HG03095 (cell line): ENCODE measurements around the gene POM121.
"Not testable (repeated sequence)": the region's sequence is repeated elsewhere in the genome, so short reads cannot be mapped to it uniquely, and the experiment has no call there.

ENCODE experiments used
- ATAC-seq: cut with Tn5 transposase; IDR thresholded peaks from one replicate; pipeline ENCODE4 v1.9.1; 2021; ENCODE audit warnings: moderate library complexity; ENCODE audit not compliant: unreplicated experiment

The POM121 gene

DNA sequence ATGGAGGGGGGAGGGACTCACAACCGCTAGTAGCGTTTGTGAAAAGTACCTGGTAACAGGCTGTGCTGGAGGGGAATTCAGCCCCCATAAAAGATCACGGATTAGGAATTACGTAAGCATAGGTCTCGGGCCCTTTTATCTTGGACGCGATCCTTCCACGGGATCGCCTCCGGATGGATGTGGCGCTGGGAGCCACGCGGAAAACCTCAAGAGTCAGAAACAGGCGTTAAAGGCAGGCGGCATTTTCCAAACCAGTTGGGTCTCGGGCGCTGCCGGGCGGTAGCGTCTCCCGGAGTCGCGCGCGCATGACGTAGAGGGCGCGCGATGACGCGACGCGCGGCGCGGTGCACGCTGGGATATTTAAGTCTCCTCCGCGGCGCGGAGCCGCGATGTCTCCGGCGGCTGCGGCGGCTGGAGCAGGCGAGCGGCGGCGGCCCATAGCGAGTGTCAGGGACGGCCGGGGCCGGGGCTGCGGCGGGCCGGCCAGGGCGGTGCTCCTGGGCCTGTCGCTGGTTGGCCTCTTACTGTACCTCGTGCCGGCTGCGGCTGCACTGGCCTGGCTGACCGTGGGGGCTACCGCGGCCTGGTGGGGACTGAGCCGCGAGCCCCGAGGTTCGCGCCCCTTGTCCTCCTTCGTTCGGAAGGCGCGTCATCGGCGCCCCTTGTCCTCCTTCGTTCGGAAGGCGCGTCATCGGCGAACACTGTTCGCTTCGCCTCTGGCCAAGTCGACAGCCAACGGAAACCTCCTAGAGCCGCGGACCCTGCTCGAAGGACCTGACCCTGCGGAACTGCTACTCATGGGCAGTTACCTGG is at the start of gene POM121:
TSS of gene POM121 (plus strand) at position 363 of the 813 bp plus-strand sequence. CDS start at position 390, 27 bp downstream.
- ATAC-seq: peak; percentile 78

DNA sequence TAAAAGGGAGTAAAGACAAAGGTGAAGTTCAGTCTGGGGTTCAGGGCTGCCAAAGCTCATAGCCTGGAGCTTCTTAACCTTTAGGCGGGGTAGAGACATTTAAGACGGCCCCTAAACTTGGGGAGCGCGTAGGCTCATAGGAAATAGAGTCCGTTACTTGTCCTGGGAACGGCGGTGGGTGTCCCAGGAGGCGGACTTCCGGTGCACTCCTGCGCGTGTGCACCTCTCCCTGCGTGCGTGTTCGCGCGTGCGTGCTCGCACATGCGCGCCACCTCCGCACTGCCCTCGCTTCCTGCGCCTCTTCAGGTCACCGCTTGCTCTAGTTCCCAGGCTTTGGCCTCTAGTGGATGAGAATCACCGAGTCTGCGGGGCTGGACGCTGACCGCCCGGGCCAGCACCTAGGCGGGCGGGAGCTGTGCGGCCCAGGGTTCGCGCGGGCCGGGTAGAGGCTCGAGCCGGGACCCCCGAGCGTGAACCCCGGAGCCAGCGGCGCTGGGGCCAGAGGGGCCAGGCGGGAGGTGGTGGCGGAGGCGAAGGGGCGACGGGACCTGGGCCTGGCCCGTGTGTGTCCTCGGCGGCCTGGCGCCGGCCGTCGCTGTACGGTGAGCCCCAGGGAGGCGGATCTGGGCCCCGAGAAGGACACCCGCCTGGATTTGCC is 45.7 kb upstream of the POM121 start:
- peak; percentile 100 for ATAC-seq

DNA sequence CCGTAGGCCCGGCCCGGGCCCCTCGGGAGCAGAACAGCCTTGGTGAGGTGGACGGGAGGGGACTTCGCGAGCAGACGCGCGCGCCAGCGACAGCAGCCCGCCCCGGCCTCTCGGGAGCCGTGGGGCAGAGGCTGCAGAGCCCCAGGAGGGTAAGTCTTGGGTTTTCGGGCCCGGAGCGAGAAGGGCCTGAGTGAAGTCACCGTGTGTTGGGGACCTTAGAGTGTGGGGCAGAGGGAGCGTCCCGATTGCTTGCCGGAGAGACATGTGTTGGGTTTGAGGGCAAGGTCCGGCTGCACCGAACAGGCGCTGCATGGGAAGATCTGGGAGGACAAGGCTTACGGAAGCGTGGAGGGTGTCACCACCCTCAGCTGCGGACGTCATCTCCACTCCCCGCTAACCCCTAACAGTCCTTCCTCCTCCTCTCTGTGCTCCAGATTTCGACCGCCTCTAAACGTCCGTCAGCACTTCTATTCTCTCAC is 45.1 kb upstream of the POM121 start:
- peak; percentile 15 for ATAC-seq

DNA sequence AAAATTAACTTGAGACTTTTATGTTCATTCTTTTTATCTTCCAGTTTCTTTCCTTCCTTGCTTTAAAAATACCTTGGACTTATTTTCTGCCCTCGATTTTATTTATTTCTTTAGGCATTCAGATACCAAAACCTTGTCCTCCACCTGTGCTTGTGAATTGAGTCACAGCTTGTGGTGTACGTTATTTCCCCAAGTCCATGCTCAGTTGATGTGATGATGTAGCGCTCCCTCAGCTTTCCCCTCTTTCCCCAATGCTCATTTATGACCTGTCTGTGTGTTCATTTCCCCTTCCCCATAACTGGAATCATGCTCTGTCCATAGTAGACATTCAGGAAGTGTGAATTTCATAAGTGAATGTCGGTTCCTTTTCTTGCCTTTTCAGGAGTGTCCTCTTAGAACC is 33.1 kb upstream of the POM121 start:
- not testable (repeated sequence) for ATAC-seq

DNA sequence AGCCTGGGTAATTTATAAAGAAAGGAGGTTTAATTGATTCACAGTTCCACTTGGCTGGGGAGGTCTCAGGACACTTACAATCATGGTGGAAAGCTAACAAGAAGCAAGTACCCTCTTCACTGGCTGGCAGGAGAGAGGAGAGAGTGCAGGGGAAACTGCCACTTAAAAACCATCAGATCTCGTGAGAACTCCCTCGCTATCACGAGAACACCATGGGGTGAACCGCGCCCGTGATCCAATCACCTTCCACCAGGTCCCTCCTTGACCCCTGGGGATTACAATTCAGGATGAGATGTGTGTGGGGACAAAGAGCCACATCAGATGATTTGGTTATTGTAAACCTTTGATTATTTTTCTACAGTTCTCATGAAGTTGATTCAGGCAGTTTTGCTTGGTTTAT is 20.2 kb upstream of the POM121 start:
- not testable (repeated sequence) for ATAC-seq

DNA sequence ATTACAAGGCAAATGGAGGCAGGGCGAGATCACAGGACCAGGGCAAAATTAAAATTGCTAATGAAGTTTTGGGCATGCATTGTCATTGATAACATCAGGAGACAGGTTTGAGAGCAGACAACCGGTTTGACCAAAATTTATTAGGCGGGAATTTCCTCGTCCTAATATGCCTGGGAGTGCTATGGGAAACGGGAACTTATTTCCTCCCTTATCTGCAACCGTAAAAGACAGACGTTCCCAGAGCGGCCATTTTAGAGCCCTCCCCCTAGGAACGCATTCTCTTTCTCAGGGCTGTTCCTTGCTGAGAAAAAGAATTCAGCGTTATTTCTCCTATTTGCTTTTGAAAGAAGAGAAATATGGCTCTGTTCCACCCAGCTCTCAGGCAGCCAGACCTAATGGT is 16.5 kb upstream of the POM121 start:
- ATAC-seq: not testable (repeated sequence)

DNA sequence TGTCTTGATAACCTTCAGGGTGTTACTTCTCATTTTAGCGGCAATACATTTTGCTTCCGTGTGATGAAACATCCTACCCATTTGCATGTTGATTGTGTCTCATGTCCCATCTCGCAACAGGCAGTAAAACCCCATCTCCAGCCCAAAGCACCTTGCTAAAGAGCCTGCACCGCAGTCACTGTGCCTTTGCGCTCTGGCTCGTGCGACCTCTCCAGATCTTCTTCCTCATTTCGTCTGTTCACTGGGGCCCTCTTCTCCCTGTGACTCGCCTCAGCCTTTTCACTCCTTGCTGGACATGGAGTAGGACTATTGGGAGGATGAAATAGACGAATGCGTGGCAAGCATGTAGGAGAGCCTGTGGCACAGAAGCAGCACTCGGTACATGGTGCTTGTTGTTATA is 13.5 kb upstream of the POM121 start:
- ATAC-seq: not testable (repeated sequence)

DNA sequence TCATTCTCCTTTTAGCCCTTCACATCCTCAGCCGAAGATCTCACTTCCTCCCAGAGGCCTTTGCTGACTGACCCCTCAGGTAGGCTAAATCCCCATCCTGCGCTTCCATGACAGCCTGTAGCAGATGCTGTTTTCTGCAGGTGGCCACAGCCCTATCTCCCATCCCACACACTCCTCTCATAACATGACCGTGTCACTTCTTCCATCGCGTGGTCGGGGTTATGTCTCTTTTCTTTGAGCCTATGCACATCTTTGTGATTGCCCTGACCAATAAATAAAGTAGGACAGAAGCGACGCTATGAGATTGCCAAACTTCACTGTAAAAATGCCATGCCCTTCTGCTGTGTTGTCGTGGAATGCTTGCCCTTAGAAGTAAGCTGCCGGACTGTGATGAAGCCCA is 11.1 kb upstream of the POM121 start:
- not testable (repeated sequence) for ATAC-seq

DNA sequence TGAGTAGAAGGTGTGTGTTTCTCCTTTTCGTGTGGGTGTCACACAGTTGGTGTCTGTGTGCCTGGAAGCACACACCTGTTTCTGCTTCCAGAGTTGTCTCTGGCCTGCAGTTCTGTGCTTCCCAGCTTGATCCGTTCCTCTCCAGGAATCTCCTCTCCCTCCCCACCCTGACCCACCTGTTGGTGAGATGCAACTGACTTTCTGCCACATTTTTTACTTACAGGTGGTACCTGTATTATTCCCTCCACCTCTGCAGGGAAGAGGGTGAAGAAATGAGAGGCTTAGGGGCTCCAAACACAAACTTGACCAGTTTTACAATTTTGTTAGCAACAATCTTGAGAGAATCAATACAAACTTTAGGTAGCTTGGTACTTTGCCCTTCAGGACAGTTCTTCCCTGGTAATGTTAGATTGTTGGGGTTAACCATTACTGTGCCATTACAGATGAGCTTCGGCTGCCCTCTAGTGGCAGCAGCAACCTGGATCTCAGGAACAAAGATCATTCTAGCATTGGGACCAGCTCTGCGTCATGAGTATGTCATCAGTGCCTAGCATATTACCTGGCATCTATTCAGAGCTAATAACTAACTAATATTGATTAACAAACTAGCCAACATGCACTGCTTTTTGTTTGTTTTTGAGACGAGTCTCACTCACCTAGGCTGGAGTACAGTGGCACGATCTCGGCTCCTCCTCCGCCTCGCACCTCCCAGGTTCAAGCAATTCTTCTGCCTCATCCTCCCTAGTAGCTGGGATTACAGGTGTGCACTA is 10.0 kb upstream of the POM121 start:
- peak; percentile 61 for ATAC-seq

DNA sequence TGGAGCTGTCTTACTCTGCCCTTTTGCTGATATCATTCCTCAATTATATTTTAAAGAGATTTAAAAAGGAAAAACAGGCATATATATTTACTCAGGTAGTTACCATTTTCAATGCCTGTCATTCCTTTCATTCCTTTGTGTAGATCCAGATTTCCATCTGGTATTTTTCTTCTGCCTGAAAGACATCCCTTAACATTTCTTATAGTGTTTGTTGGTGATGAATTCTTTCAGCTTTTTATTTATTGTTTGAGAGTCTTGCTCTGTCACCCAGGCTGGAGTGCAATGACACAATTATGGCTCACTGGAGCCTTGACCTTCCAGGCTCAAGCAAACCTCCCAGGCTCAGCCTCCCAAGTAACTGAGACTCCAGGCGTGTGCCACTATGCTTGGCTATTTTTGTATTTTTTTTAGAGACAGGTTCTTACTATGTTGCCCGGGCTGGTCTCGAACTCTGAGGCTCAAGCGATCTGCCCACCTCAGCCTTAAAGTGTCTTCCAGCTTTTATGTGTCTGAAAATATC is 5.6 kb upstream of the POM121 start:
- no peak for ATAC-seq

DNA sequence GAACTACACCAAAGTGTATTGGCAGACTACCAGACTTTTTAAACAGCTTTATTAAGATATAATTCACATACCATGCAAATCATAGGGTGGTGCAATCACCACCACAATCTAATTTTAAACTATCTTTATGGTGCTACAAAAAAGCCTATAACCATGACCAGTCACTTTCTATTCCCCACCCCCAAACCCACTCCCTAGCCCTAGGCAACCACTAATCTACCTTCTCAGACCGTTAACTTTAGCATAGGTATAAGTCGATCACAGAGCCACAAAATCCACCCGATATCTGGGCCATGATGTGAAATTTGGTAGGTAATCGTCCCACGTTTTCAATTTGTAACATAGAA is 536 bp upstream of the POM121 start:
- ATAC-seq: peak; percentile 10

DNA sequence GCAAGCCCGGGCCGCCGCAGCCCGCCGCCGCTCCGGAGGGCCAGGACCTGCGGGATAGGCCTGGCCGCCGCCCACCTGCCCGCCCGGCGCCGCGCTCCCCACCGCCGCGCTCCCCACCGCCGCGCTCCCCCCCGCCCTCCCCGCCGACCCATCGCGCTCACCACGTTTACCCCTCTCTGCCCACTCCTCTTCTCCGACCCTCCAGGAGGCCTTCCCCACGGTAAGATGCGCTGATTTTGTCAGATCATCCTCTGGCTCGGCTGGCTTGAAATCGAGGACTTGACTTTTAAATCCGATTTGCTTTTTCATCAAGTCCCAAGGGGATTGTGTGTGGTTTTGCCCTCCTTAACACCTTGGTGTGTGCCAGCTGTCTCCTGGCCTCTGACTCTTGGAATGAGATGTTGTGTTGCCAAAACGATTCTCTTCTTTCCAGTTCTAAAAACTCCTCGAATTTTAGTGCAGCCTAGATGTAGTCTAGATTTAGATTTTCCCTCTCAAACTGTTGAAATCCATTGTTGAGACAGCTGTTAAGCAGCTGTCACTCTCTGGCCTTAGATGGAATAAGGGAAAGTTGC is 738 bp downstream of the POM121 start:
- ATAC-seq: no peak

DNA sequence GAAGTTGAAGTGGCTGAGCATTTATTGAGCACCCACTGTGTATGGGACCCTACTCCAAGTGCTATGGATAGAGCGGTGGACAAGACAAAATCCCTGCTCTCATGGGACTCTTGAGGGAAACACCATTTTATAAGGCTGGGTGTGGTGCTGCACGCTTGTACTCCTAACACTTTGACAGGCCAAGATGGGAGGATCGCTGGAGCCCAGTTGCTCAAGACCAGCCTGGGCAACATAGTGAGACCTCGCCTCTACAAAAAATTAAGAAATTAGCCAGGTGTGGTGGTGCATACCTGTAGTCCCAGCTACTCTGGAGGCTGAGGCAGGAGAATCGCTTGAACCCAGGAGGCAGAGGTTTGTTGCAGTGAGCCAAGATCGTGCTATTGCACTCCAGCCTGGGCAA is 2.9 kb downstream of the POM121 start:
- ATAC-seq: not testable (repeated sequence)

DNA sequence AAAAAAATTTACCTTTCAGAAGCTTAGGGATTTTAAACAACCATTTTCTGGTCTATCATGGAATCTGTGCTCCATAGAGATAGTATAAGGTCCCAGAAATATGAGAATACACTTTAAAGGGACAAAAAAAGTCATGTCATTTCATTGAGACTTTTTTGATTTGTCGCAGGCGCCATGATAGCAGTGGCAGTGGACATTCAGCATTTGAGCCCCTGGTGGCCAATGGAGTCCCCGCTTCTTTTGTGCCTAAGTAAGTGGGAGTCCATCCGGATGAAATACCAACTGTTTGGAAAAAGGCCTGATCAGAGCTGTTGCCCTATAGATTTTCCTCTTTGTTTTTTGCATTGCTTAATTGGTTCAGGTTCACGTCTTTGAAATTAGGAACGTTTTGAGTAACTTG is 3.3 kb downstream of the POM121 start:
- ATAC-seq: not testable (repeated sequence)

DNA sequence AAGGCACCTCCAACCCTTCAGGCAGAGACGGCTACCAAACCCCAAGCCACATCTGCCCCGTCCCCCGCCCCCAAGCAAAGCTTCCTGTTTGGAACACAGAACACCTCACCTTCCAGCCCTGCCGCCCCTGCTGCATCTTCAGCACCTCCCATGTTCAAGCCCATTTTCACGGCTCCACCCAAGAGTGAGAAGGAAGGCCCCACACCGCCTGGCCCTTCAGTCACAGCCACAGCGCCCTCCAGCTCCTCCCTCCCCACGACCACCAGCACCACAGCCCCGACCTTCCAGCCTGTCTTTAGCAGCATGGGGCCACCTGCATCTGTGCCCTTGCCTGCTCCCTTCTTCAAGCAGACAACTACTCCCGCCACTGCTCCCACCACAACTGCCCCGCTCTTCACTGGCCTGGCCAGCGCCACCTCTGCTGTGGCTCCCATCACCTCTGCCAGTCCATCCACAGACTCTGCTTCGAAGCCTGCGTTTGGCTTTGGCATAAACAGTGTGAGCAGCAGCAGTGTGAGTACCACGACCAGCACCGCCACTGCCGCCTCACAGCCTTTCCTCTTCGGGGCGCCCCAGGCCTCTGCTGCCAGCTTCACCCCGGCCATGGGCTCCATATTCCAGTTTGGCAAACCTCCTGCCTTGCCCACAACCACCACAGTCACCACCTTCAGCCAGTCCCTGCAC is 17.3 kb downstream of the POM121 start:
- not testable (repeated sequence) for ATAC-seq

DNA sequence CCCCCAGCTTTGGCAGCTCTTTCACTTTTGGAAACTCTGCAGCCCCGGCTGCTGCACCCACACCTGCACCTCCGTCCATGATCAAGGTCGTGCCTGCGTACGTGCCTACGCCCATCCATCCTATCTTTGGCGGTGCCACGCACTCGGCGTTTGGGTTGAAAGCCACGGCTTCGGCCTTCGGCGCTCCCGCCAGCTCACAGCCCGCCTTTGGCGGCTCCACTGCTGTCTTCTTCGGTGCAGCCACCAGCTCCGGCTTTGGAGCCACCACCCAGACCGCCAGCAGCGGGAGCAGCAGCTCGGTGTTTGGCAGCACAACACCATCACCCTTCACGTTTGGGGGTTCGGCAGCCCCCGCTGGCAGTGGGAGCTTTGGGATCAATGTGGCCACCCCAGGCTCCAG is 18.1 kb downstream of the POM121 start:
- not testable (repeated sequence) for ATAC-seq

DNA sequence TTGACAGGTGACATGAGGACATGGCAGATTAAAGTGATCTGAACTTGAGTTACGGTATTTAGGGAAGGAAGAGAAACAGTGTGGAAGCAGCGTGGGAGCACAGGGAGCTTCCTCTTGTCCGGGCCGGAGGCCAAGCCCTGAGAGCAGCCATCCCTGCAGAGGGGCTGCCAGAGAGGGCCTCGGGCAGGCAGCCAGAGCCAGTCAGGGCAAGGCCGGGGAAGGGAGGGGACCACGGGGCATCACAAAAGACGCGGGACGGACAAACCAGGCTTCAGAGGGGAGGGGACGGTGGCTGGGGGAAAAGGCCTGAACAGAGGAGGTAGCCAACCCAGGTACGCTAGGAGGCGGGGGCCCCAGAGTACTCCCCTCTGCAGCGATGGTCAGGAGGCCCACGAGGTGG is 20.0 kb downstream of the POM121 start:
- not testable (repeated sequence) for ATAC-seq

DNA sequence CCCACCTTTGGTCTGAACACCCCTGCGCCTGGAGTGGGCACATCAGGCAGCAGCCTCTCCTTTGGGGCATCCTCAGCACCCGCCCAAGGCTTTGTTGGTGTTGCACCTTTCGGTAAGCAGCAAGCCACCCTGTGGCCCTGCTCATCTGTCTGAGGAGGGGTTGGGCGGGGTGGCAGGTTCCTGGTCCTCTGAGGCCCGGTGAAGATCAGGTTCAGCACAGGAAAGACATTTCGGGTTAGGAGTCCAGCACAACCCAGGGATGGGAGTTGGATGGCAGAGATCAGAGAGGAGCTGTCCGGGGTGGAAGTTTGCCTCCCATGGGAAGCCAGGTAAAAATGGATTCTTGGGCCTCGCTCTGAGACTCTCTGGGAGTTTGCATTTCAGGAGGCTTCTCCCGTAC is 20.7 kb downstream of the POM121 start:
- ATAC-seq: not testable (repeated sequence)

DNA sequence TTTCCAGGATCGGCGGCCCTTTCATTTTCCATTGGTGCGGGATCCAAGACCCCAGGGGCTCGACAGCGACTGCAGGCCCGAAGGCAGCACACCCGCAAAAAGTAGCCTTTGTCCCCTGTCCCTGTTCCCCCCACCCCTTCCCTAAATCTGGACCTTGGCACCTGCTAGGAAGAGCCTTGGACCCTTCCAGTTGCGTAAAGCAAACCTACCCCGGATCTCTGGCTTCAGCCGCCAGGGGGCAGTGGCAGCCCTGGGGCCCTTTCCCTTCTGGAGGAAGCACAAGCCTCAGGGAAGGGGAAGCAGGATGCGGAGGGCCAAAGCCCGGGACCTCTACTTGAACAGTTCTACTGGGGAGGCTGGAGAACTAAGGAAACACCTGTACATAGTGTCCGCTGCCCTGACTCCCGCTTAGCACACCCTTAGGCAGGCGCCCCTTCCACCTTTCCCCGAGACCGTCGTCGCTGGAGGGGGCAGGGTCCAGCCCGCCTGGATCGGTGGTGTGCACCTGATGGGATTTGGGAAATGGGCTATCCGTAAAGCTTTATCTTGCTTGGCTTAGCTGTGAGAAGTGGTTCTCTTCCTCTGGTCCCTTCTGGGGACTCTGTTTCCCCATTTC is 21.3 kb downstream of the POM121 start:
- not testable (repeated sequence) for ATAC-seq

DNA sequence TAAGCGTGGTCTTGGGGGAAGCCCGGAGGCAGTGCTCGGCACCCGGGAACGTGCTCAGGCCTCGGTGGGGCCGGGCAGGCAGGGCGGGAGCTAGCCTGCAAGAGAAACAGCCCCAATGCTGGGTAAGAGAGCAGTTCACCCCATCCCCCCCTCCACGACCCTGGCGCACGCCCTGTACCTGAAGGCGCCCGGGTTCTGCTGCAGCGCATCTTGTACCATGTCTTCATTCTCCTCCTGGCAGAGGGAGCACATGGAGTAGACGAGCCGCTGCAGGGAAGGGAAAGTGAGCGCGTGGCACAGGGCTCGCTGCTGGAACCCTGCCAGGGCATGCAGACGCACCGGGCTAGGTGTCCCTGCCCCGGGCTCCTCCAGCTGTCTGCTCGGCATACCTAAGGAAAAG is 23.8 kb downstream of the POM121 start:
- ATAC-seq: not testable (repeated sequence)
